ENCODE results near the gene FAIM2. TPM values are rescaled to one million over a fixed set of nuclear protein-coding genes. Genes with fewer than 3 reads are reported as not detected.

Gene FAIM2
- total and polyA plus RNA-seq, 2 donors (not counting 1 experiment from before 2014, with no cell fraction given), result 0.50 to 1.00 TPM

DNA sequence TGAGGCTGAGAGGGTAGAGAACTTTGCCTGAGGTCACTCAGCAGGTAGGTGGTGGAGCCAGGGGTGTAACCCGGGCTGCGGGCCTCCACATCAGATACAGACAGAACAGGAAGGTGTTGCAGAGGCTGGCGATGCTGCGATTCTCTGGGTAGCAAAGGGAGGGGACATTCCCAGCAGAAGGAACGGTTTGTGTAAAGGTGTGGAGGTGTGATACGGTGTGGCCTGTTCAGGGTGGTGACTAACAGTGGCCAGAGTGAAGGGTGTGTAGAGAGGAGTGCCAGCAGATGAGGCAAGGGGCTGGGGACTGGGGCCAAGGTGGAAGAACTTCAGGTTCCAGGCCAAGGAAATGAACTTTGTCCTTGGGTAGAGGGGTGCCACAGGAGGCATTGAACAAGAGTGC lies 18.2 kb upstream of the FAIM2 start:
- no peak for DNase-seq (ENCODE audit: low read depth in 2 of 2)
- H3K4me1 ChIP-seq (ENCODE audit: control insufficient read depth, extremely low read depth, insufficient read depth, low read length), result no peaks in the 10 kb centered on the region
- H3K27ac ChIP-seq (ENCODE audit: insufficient read depth, low read length), result no peak overlapping the region
- no peak overlapping the region for H3K9ac ChIP-seq (ENCODE audit: insufficient read depth, low read length)
- no peaks in the 10 kb centered on the region for H3K27me3 ChIP-seq (ENCODE audit: control insufficient read depth, insufficient read depth, low read length)
- no peak overlapping the region for H2AFZ ChIP-seq (ENCODE audit: low read length)
- H3K9me3 ChIP-seq (ENCODE audit: control insufficient read depth, insufficient read depth, low read depth, low read length), result no peaks in the 10 kb centered on the region
- TF ChIP-seq EZH2 (IDR thresholded peaks at IDR 0.05; ENCODE audit: low read length, missing control alignments) (no peak), CTCF (conservative IDR thresholded peaks at IDR 0.05 in 1 of 2, IDR thresholded peaks at IDR 0.05 in 1 of 2; ENCODE audit: low read depth in 1 of 2, low read length in 2 of 2) (no peak)
- H3K79me2 ChIP-seq (ENCODE audit: control insufficient read depth, insufficient read depth, low read length), result no peaks in the 10 kb centered on the region
- H3K4me2 ChIP-seq (ENCODE audit: extremely low read depth, insufficient read depth, low read length), result no peak overlapping the region
- H4K20me1 ChIP-seq (ENCODE audit: control insufficient read depth, extremely low read depth, insufficient read depth, low read length), result no peaks in the 10 kb centered on the region
- H3K36me3 ChIP-seq (ENCODE audit: control insufficient read depth, insufficient read depth, low read length), result no peaks in the 10 kb centered on the region
- no peak overlapping the region for H3K4me3 ChIP-seq (replicated peaks in 1 of 4; ENCODE audit: control extremely low read depth in 1 of 4, insufficient read depth in 1 of 4, low read depth in 3 of 4, low read length in 4 of 4)

GRCh38 chr12:49921299-49921698 lies 17.6 kb upstream of the FAIM2 start:
- no peak overlapping the region for H2AFZ ChIP-seq (ENCODE audit: low read length)
- no peak for DNase-seq (ENCODE audit: low read depth in 2 of 2)
- no peaks in the 10 kb centered on the region for H3K9me3 ChIP-seq (ENCODE audit: control insufficient read depth, insufficient read depth, low read depth, low read length)

DNA sequence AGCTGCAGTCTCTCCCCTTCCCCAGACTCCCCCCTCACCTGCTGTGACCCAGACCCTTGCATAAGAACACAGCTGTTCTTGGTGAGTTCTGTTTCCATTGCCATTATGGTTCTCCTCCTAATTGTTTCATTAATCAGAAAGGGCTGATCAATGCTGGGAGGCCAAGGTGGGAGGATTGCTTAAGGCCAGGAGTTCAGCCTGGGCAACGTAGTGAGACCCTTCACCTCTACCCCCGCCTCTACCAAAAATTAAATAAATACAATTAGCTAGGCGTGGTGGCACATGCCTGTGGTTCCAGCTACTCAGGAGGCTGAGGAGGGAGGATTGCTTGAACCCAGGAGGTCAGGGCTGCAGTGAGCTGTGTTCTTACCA lies 17.2 kb upstream of the FAIM2 start:
- Histone ChIP-seq H3K9ac (ENCODE audit: insufficient read depth, low read length) (no peak overlapping the region), H3K36me3 (ENCODE audit: control insufficient read depth, insufficient read depth, low read length) (no peaks in the 10 kb centered on the region), H3K9me3 (ENCODE audit: control insufficient read depth, insufficient read depth, low read depth, low read length) (no peaks in the 10 kb centered on the region), H2AFZ (ENCODE audit: low read length) (no peak overlapping the region), H3K4me3 (replicated peaks in 1 of 4; ENCODE audit: control extremely low read depth in 1 of 4, insufficient read depth in 1 of 4, low read depth in 3 of 4, low read length in 4 of 4) (no peak overlapping the region), H3K4me2 (ENCODE audit: extremely low read depth, insufficient read depth, low read length) (no peak overlapping the region), H3K27ac (ENCODE audit: insufficient read depth, low read length) (no peak overlapping the region), H3K27me3 (ENCODE audit: control insufficient read depth, insufficient read depth, low read length) (no peaks in the 10 kb centered on the region), H3K79me2 (ENCODE audit: control insufficient read depth, insufficient read depth, low read length) (no peaks in the 10 kb centered on the region), H3K4me1 (ENCODE audit: control insufficient read depth, extremely low read depth, insufficient read depth, low read length) (no peaks in the 10 kb centered on the region), H4K20me1 (ENCODE audit: control insufficient read depth, extremely low read depth, insufficient read depth, low read length) (no peaks in the 10 kb centered on the region)
- TF ChIP-seq EZH2 (IDR thresholded peaks at IDR 0.05; ENCODE audit: low read length, missing control alignments) (no peak), CTCF (conservative IDR thresholded peaks at IDR 0.05 in 1 of 2, IDR thresholded peaks at IDR 0.05 in 1 of 2; ENCODE audit: low read depth in 1 of 2, low read length in 2 of 2) (no peak)
- DNase-seq (ENCODE audit: low read depth in 2 of 2), result no peak

More at GRCh38 chr12:49921299-49921698, 17.6 kb upstream of the FAIM2 start:
- H4K20me1 ChIP-seq (ENCODE audit: control insufficient read depth, extremely low read depth, insufficient read depth, low read length), result no peaks in the 10 kb centered on the region
- H3K79me2 ChIP-seq (ENCODE audit: control insufficient read depth, insufficient read depth, low read length), result no peaks in the 10 kb centered on the region
- H3K36me3 ChIP-seq (ENCODE audit: control insufficient read depth, insufficient read depth, low read length), result no peaks in the 10 kb centered on the region
- no peak overlapping the region for H3K4me2 ChIP-seq (ENCODE audit: extremely low read depth, insufficient read depth, low read length)
- no peak overlapping the region for H3K9ac ChIP-seq (ENCODE audit: insufficient read depth, low read length)
- TF ChIP-seq EZH2 (IDR thresholded peaks at IDR 0.05; ENCODE audit: low read length, missing control alignments) (no peak), CTCF (conservative IDR thresholded peaks at IDR 0.05 in 1 of 2, IDR thresholded peaks at IDR 0.05 in 1 of 2; ENCODE audit: low read depth in 1 of 2, low read length in 2 of 2) (no peak)
- no peak overlapping the region for H3K27ac ChIP-seq (ENCODE audit: insufficient read depth, low read length)
- no peak overlapping the region for H3K4me3 ChIP-seq (replicated peaks in 1 of 4; ENCODE audit: control extremely low read depth in 1 of 4, insufficient read depth in 1 of 4, low read depth in 3 of 4, low read length in 4 of 4)
- H3K27me3 ChIP-seq (ENCODE audit: control insufficient read depth, insufficient read depth, low read length), result no peaks in the 10 kb centered on the region
- H3K4me1 ChIP-seq (ENCODE audit: control insufficient read depth, extremely low read depth, insufficient read depth, low read length), result no peaks in the 10 kb centered on the region

Measured in fibroblast of lung (primary cell).